Measurements from ENCODE around the gene COA6. TPM values are rescaled to one million over a fixed set of nuclear protein-coding genes. Genes with fewer than 3 reads are reported as not detected.

The COA6 gene
- total and polyA plus RNA-seq, 2 of the 13 experiments (the other 11 are each of a cell fraction or from before 2014, with no cell fraction given), result 32.4 to 104 TPM

DNA sequence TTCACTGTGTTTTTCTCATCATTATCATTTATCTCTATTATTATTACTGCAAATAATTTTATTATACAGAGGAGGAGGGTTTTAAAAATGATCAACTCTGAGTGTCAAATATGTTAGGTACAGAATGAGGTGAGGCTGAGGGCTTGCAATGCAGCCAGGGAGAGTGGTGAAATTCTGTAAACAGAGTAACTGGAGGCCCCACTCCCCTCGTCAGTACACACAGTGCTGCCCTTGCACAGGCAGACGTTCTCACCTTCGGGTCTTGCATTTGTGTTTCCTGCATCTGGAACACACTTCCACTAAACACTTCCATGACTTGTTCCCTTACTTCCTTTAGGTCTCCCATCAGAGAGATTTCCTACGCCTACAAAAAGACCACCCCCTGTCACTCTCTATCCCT lies 24.3 kb upstream of the COA6 start (continued):
- TF ChIP-seq, protein P1, sequence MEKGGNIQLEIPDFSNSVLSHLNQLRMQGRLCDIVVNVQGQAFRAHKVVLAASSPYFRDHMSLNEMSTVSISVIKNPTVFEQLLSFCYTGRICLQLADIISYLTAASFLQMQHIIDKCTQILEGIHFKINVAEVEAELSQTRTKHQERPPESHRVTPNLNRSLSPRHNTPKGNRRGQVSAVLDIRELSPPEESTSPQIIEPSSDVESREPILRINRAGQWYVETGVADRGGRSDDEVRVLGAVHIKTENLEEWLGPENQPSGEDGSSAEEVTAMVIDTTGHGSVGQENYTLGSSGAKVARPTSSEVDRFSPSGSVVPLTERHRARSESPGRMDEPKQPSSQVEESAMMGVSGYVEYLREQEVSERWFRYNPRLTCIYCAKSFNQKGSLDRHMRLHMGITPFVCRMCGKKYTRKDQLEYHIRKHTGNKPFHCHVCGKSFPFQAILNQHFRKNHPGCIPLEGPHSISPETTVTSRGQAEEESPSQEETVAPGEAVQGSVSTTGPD (CRISPR knock-in tag; IDR thresholded peaks at IDR 0.05), result no peak
- no peak for TF ChIP-seq GTF2F1 (IDR thresholded peaks at IDR 0.05; ENCODE audit: low read length)
- TF ChIP-seq, protein P2, sequence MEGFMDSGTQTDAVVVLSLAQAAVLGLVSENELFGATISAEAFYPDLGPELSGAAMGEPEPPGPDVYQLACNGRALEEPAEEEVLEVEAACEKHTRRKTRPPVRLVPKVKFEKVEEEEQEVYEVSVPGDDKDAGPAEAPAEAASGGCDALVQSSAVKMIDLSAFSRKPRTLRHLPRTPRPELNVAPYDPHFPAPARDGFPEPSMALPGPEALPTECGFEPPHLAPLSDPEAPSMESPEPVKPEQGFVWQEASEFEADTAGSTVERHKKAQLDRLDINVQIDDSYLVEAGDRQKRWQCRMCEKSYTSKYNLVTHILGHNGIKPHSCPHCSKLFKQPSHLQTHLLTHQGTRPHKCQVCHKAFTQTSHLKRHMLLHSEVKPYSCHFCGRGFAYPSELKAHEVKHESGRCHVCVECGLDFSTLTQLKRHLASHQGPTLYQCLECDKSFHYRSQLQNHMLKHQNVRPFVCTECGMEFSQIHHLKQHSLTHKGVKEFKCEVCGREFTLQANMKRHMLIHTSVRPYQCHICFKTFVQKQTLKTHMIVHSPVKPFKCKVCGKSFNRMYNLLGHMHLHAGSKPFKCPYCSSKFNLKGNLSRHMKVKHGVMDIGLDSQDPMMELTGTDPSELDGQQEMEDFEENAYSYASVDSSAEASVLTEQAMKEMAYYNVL (CRISPR knock-in tag; IDR thresholded peaks at IDR 0.05; ENCODE audit: borderline replicate concordance), result no peak
- TF ChIP-seq SATB2 (CRISPR knock-in tag; IDR thresholded peaks at IDR 0.05), result no peak
- TF ChIP-seq ATF7 (IDR thresholded peaks at IDR 0.05), result no peak
- no peak for TF ChIP-seq ATF7 (CRISPR knock-in tag; IDR thresholded peaks at IDR 0.05)
- TF ChIP-seq, protein P3, sequence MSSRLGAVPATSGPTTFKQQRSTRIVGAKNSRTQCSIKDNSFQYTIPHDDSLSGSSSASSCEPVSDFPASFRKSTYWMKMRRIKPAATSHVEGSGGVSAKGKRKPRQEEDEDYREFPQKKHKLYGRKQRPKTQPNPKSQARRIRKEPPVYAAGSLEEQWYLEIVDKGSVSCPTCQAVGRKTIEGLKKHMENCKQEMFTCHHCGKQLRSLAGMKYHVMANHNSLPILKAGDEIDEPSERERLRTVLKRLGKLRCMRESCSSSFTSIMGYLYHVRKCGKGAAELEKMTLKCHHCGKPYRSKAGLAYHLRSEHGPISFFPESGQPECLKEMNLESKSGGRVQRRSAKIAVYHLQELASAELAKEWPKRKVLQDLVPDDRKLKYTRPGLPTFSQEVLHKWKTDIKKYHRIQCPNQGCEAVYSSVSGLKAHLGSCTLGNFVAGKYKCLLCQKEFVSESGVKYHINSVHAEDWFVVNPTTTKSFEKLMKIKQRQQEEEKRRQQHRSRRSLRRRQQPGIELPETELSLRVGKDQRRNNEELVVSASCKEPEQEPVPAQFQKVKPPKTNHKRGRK (CRISPR knock-in tag; IDR thresholded peaks at IDR 0.05), result no peak
- no peak for TF ChIP-seq PCBP1 (IDR thresholded peaks at IDR 0.05; ENCODE audit: borderline replicate concordance, low read depth, low read length)
- TF ChIP-seq ZNF781 (CRISPR knock-in tag; IDR thresholded peaks at IDR 0.05; ENCODE audit: borderline replicate concordance, not compliant biosample characterization), result no peak
- TF ChIP-seq HNRNPL (IDR thresholded peaks at IDR 0.05; ENCODE audit: low read depth, low read length), result no peak
- TF ChIP-seq, protein P4, sequence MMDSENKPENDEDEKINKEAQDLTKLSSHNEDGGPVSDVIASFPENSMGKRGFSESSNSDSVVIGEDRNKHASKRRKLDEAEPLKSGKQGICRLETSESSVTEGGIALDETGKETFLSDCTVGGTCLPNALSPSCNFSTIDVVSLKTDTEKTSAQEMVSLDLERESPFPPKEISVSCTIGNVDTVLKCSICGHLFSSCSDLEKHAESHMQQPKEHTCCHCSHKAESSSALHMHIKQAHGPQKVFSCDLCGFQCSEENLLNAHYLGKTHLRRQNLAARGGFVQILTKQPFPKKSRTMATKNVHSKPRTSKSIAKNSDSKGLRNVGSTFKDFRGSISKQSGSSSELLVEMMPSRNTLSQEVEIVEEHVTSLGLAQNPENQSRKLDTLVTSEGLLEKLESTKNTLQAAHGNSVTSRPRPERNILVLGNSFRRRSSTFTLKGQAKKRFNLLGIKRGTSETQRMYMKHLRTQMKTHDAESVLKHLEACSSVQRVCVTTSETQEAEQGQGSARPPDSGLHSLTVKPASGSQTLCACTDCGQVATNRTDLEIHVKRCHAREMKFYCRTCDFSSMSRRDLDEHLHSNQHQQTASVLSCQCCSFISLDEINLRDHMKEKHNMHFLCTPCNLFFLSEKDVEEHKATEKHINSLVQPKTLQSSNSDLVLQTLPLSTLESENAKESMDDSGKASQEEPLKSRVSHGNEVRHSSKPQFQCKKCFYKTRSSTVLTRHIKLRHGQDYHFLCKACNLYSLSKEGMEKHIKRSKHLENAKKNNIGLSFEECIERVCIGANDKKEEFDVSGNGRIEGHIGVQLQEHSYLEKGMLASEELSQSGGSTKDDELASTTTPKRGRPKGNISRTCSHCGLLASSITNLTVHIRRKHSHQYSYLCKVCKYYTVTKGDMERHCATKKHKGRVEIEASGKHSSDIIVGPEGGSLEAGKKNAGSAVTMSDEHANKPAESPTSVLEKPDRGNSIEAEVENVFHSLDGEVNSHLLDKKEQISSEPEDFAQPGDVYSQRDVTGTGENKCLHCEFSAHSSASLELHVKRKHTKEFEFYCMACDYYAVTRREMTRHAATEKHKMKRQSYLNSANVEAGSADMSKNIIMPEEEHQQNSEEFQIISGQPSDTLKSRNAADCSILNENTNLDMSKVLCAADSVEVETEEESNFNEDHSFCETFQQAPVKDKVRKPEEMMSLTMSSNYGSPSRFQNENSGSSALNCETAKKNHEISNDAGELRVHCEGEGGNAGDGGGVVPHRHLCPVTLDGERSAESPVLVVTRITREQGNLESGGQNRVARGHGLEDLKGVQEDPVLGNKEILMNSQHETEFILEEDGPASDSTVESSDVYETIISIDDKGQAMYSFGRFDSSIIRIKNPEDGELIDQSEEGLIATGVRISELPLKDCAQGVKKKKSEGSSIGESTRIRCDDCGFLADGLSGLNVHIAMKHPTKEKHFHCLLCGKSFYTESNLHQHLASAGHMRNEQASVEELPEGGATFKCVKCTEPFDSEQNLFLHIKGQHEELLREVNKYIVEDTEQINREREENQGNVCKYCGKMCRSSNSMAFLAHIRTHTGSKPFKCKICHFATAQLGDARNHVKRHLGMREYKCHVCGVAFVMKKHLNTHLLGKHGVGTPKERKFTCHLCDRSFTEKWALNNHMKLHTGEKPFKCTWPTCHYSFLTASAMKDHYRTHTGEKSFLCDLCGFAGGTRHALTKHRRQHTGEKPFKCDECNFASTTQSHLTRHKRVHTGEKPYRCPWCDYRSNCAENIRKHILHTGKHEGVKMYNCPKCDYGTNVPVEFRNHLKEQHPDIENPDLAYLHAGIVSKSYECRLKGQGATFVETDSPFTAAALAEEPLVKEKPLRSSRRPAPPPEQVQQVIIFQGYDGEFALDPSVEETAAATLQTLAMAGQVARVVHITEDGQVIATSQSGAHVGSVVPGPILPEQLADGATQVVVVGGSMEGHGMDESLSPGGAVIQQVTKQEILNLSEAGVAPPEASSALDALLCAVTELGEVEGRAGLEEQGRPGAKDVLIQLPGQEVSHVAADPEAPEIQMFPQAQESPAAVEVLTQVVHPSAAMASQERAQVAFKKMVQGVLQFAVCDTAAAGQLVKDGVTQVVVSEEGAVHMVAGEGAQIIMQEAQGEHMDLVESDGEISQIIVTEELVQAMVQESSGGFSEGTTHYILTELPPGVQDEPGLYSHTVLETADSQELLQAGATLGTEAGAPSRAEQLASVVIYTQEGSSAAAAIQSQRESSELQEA (CRISPR knock-in tag; IDR thresholded peaks at IDR 0.05; ENCODE audit: not compliant biosample characterization), result no peak
- TF ChIP-seq GLI4 (CRISPR knock-in tag; IDR thresholded peaks at IDR 0.05; ENCODE audit: borderline replicate concordance), result no peak
- peak; percentile 64; the same call in 1 of the 2 replicates for TF ChIP-seq MAZ (IDR thresholded peaks at IDR 0.05; ENCODE audit: borderline replicate concordance, low read depth, low read length)
- TF ChIP-seq MAZ (CRISPR knock-in tag; IDR thresholded peaks at IDR 0.05; ENCODE audit: low read depth), result no peak

All from HepG2 (cell line).